NCI-H2171 treated with DMSO at 0.1 percent for 48 hours (cell line): ENCODE data around the gene EEFSEC.

ENCODE experiments used
- DNase-seq: peaks from one replicate; lab custom pipeline; 2025; lab: John Stamatoyannopoulos, UW

EEFSEC gene

GRCh38 chr3:128334766-128335165 lies 181.5 kb downstream of the EEFSEC start:
- DNase-seq, result no peak

DNA sequence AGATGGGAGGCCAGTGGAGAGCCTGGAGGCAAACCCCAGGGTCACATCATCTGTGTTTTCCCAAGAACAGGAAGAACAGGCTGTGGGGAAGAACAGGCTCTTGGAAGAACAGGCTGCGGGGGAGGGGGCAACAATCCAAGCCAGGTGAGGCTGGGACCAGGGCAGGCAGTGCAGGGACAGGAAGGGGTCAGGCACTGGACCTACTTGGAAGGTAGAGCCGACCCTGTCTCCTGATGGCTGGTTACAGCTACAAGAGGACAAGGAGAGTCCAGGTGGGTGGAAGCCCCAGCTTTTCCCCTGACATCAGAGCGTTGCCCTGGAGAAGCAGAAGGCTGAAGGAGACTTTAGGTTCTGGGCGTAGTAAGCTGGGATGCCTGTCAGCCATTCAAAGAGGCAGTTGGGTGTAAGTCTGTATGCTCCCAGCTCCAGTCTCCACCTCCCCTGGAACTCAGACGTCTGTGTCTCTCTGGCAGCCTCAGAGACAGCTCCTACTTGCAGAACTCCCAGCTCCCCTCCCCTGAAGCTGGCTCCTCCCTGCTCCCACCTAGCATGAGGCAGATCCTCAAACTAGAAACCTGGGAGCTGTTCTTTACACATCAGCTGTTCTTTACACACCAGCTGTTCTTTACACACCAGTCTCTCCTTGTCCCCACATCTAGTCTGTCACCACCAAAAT lies 182.5 kb downstream of the EEFSEC start:
- peak; percentile 77 for DNase-seq

DNA sequence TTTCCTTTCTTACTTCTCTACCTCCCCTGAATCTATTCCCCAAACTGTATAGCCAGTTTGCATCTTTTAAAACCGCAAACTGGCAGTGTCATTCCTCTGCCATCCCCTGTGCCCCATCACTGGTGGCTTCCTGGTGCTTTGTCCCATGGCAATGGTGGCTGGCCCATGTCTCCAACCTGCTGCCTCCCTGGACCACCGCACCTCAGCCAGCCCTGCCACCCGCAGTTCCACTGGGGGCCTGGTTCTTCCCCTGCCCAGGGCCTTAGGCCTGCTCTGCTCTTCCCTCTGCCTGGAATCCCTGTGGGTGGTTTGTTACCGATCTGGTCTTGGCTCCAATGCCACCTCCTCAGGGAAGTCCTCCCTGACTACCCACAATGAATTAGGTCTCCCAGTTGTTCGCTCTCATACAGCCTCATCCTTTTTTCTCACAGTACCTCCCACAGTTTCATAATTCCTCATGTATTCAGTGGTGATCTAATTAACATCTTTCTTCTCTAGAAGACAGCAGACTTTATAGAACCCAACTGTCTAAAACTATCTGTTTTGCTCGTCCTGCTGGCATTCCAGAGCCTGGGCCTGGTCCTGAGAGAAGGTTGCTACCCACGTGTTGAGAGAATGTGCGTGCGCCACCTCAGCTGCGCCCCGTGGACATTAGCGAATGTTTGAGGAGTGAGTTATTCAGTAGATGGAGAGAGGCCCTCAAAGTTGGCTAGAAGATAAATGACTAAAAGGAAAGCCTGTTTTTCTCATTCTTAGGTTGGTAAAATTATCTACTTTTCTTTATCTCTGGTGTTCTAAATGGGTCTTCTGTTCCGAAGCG lies 183.3 kb downstream of the EEFSEC start:
- no peak for DNase-seq

- peak; percentile 95 for DNase-seq
Measured at GRCh38 chr3:128337305-128337704, 184.0 kb downstream of the EEFSEC start.

DNA sequence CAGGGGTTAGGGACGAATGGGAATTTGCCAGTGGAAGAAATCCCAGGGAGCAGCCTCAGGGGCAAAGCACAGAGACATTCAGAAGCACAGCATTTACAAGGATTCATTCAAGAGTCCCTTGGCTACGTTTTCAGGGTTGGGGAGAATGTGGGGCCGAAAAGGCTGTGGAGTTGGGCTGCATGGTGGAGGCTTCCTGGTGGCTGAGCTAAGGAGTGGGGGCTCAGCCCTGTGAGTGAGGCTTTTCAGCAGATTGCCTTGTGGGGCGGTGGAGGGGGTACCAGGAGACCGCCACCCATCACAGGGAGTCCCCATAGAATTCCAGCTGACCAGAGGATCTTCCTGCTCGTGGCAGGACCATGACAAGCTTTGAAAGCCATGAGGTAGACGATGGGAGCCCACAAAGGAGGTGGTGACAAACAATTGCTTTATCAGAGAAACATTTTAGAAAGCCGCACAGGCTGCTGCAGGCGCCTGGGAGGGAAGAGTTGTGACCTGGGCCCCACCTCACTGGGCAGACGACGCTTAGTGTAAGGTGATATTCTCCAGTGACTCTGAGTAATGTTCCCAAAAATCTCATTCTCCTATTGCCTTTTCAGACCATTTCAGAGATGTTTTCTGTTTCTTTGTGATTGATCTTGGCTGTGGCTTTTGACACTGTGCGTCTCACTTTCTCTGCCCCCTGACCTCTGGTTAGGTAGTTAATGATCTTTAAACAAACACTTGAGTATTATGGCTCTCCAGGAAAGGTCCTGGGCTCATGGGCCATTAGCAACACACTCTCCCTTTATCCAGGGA lies 185.5 kb downstream of the EEFSEC start:
- DNase-seq, result peak; percentile 58

DNA sequence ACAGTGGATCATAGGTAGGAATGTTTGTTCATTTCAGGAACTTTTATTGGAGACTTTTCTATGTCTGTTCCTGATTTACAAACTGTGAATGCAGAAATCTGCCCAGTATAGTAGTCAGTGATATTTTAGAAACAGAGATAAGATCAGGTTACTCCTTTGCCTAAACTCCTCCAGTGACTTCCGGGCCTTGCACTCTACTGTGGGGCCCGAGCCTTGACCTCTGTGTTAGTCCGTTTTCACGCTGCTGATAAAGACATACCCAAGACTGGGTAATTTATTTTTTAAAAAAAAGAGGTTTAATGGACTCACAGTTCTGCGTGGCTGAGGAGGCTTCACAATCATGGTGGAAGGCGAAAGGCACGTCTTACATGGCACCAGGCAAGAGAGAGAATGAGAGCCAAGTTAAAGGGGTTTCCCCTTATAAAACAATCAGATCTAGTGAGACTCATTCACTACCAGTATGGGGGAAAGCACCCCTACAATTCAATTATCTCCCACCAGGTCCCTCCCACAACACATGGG lies 186.3 kb downstream of the EEFSEC start:
- no peak for DNase-seq

DNA sequence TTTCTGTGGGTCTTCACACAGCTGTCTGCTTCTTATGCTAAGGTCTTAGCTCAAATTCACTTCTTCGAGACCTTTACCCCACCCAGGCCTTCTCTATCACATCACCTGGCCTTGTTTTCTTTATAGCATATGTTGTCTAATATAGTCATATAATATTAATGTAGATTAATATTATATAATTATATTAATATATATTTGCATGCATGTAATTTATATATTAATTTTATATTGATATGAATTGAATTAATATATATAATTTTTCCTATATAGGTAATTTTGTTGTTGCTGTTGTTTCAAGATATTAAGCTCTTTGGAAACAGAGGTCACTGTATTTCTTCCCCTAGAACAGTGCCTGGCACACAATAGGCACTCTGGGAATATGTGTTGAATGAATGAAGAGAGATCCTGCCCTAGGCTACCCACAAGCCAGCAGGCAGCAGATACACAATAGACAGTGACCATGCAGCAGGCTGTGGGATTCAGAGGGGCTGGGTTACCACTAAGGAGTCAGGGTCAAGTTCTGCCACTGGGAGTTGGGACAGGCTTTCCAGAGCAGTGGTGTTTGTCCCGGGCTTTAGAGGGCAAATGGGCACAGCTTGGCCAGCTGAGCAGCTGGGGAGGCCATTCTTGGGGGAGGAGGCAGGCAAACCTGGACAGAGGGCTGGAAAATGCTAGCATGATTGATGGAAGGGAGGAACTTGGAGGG lies 187.1 kb downstream of the EEFSEC start:
- DNase-seq, result no peak

DNA sequence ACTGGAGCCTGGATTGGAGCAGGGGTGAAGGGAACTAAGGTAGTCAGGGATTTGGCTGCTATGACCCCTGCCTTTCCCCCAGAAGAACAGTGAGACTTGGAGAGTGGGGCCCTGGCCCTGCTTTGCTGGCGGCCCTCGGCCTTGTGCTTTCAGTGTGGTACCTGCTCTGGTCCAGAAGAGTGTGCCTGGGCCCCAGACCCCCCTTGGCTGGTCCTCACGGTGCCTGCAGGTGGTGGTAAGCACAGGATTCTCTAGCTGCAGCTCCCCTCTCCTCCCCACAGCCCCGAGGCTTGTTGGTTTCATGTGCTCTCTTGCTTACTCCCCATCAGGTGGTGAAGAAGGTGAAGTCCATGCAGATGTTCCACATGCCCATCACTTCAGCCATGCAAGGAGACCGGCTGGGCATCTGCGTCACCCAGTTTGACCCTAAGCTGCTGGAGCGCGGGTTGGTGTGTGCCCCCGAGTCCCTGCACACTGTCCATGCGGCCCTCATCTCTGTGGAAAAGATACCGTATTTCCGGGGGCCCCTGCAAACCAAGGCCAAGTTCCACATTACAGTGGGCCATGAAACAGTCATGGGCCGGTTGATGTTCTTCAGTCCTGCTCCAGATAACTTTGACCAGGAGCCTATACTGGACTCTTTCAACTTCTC lies 187.7 kb downstream of the EEFSEC start:
- DNase-seq, result no peak

GRCh38 chr3:128341659-128342395 lies 188.5 kb downstream of the EEFSEC start:
- no peak for DNase-seq

DNA sequence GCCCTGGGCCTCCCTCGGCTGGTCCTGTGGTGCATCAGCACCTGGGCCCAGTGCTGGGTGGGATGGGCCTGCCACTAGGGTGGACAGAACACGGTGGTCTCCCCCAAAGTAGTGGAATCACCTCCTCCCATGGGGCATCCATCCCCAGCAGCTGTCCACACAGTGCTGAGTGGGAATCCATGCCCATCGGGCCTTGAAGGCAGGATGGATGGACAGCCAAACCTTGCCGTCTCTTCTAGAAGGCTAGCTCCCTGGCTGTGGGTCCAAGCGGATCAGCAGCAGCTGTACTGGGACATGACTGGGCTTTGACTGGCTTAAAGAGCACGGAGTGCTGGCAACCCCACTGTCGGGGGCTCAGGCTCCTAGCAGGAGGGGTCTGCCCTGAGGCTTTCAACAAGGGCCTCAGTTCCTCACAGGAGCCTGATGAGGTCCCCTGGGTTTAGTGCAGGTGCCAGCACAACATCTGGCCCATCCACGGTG lies 189.5 kb downstream of the EEFSEC start:
- DNase-seq, result no peak

GRCh38 chr3:128343287-128344051 lies 190.2 kb downstream of the EEFSEC start:
- DNase-seq, result peak; percentile 84

DNA sequence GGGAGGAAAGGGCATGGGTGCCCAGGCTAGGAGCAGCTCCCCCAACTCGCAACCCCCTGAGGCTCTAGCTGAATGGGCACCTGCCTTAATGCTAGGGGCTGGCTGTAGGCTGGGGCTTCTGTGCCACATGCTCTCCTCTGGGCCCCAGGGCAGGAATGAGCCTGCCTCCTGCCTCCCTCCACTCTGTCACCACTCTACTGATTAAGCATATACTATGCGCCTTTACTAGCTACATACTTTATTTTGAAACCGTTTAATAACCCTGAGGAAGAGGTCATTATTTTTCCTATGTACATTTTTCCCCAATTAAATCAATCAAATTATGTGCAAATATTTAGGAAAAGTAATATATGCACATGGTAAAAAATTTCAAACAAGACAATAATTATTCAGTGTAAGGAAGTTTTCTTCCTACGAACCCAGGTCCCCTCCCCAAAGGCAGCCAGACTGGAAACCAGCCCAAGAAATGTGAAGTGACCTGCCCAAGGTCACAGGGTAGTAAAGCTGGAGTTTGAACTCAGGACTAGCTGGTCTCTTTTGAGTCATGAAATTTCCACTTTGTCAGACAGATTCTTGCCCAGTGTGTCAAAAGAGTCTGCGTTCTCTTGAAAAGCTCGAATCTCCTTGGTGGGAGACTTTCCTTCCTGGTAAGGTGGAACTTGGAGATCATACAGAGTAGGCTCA lies 190.9 kb downstream of the EEFSEC start:
- DNase-seq, result peak; percentile 54

- no peak for DNase-seq
Measured at GRCh38 chr3:128345196-128345595, 191.9 kb downstream of the EEFSEC start.

DNA sequence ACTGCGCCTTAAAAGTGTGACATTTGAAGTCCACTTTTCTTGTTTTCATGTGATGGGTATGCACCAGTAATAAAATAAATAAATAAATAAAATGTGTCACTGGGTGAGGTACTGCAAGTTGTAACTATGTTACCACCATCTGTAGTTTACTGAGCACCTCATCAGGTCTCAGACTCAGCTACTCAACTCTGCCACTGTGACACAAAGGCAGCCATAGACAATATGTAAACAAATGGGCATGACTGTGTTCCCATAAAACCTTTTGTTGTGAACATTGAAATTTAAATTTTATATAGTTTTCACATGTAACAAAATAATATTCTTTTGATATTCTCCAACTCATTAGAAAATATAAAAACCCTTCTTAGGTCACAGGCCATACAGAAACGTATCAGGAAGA lies 193.3 kb downstream of the EEFSEC start:
- no peak for DNase-seq

DNA sequence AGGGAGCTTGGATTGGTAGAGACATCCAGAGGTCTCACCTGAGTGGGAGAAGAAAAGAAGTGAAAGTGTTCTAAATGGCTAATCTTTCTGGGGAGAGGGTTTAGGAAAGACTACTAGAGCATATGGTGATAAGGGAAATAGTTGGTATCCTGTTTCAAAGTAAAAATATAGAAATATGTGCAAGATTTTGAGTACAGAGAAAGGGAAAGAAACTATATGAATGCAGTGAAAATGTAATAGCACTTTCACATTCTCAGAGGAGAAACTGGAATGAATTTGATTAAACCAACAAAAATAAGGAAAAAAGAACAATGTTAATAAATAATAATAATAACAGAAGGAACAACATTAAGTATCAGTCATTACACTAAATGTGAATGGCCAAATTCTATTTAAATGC lies 194.0 kb downstream of the EEFSEC start:
- DNase-seq, result peak; percentile 30

GRCh38 chr3:128348075-128348474 lies 194.8 kb downstream of the EEFSEC start:
- no peak for DNase-seq

GRCh38 chr3:128348805-128349531 lies 195.7 kb downstream of the EEFSEC start:
- DNase-seq, result peak; percentile 41

- DNase-seq, result no peak
Measured at GRCh38 chr3:128349963-128350599, 196.8 kb downstream of the EEFSEC start.
